Measurements from ENCODE around the gene KIDINS220.

KIDINS220 gene

GRCh38 chr2:8861797-8862196 is 24.4 kb upstream of the KIDINS220 start:
- no peaks in the 10 kb centered on the region for H3K4me1 Mint-ChIP-seq
- H3K36me3 Mint-ChIP-seq, result no peaks in the 10 kb centered on the region
- H3K27me3 Mint-ChIP-seq, result no peaks in the 10 kb centered on the region
- H3K9me3 Mint-ChIP-seq, result no peaks in the 10 kb centered on the region
- no peak overlapping the region for H3K27ac Mint-ChIP-seq
- no peak for DNase-seq
- CTCF ChIA-PET, result no interaction called here
- H3K4me3 Mint-ChIP-seq, result no peak overlapping the region

- Mint-ChIP-seq H3K9me3 (no peaks in the 10 kb centered on the region), H3K4me3 (no peak overlapping the region), H3K27ac (no peak overlapping the region), H3K36me3 (no peaks in the 10 kb centered on the region), H3K4me1 (no peaks in the 10 kb centered on the region), H3K27me3 (peaks cover 6% of the 10 kb centered on the region)
- CTCF ChIA-PET, result no interaction called here
- no peak for DNase-seq
These were observed 22.8 kb upstream of the KIDINS220 start for GRCh38 chr2:8860239-8860638.

- no peaks in the 10 kb centered on the region for H3K4me1 Mint-ChIP-seq
- no peak overlapping the region for H3K27ac Mint-ChIP-seq
- H3K36me3 Mint-ChIP-seq, result no peaks in the 10 kb centered on the region
- CTCF ChIA-PET, result interaction anchor here (0.8 kb wide), 1 partner anchor 16 kb away, joined by 3 read pairs; no protein-coding TSS in a partner anchor
- H3K27me3 Mint-ChIP-seq, result peaks cover 13% of the 10 kb centered on the region
- DNase-seq, result no peak
- H3K9me3 Mint-ChIP-seq, result no peaks in the 10 kb centered on the region
- no peak overlapping the region for H3K4me3 Mint-ChIP-seq
These were observed 21.5 kb upstream of the KIDINS220 start for GRCh38 chr2:8858910-8859309.

GRCh38 chr2:8858264-8858663 is 20.9 kb upstream of the KIDINS220 start:
- Mint-ChIP-seq H3K9me3 (no peaks in the 10 kb centered on the region), H3K27me3 (peaks cover 13% of the 10 kb centered on the region), H3K27ac (no peak overlapping the region), H3K4me1 (no peaks in the 10 kb centered on the region), H3K4me3 (no peak overlapping the region), H3K36me3 (no peaks in the 10 kb centered on the region)
- CTCF ChIA-PET, result interaction anchor here (0.8 kb wide), 1 partner anchor 17 kb away, joined by 3 read pairs; no protein-coding TSS in a partner anchor
- DNase-seq, result no peak

- no peak overlapping the region for H3K27ac Mint-ChIP-seq
- no peaks in the 10 kb centered on the region for H3K9me3 Mint-ChIP-seq
- H3K27me3 Mint-ChIP-seq, result peaks cover 13% of the 10 kb centered on the region
- DNase-seq, result no peak
- no peaks in the 10 kb centered on the region for H3K36me3 Mint-ChIP-seq
- no peaks in the 10 kb centered on the region for H3K4me1 Mint-ChIP-seq
- CTCF ChIA-PET, result no interaction called here
- no peak overlapping the region for H3K4me3 Mint-ChIP-seq
These were observed 20.3 kb upstream of the KIDINS220 start for GRCh38 chr2:8857709-8858108.

- Mint-ChIP-seq H3K9me3 (no peaks in the 10 kb centered on the region), H3K27ac (no peak overlapping the region), H3K4me3 (no peak overlapping the region), H3K27me3 (peaks cover 13% of the 10 kb centered on the region), H3K4me1 (no peaks in the 10 kb centered on the region), H3K36me3 (no peaks in the 10 kb centered on the region)
- no peak for DNase-seq
- CTCF ChIA-PET, result no interaction called here
These were observed 18.8 kb upstream of the KIDINS220 start for GRCh38 chr2:8856176-8856575.

- H3K4me1 Mint-ChIP-seq, result no peaks in the 10 kb centered on the region
- peaks cover 16% of the 10 kb centered on the region for H3K27me3 Mint-ChIP-seq
- no peak for DNase-seq
- no peaks in the 10 kb centered on the region for H3K36me3 Mint-ChIP-seq
- no peak overlapping the region for H3K27ac Mint-ChIP-seq
- CTCF ChIA-PET, result no interaction called here
- no peak overlapping the region for H3K4me3 Mint-ChIP-seq
- no peaks in the 10 kb centered on the region for H3K9me3 Mint-ChIP-seq
These were observed 17.6 kb upstream of the KIDINS220 start for GRCh38 chr2:8855010-8855409.

GRCh38 chr2:8853426-8853825 is 16.0 kb upstream of the KIDINS220 start:
- Mint-ChIP-seq H3K4me3 (no peak overlapping the region), H3K27me3 (peaks cover 16% of the 10 kb centered on the region), H3K36me3 (no peaks in the 10 kb centered on the region), H3K27ac (no peak overlapping the region), H3K9me3 (no peaks in the 10 kb centered on the region), H3K4me1 (no peaks in the 10 kb centered on the region)
- CTCF ChIA-PET, result no interaction called here
- DNase-seq, result no peak

GRCh38 chr2:8851811-8852560 is 14.6 kb upstream of the KIDINS220 start:
- Mint-ChIP-seq H3K4me1 (no peaks in the 10 kb centered on the region), H3K36me3 (no peaks in the 10 kb centered on the region), H3K4me3 (no peak overlapping the region), H3K27me3 (peaks cover 17% of the 10 kb centered on the region), H3K9me3 (no peaks in the 10 kb centered on the region), H3K27ac (no peak overlapping the region)
- CTCF ChIA-PET, result no interaction called here
- DNase-seq, result no peak

GRCh38 chr2:8850845-8851487 is 13.6 kb upstream of the KIDINS220 start:
- no peak overlapping the region for H3K4me3 Mint-ChIP-seq
- no peak for DNase-seq
- no peak overlapping the region for H3K27ac Mint-ChIP-seq
- no peaks in the 10 kb centered on the region for H3K4me1 Mint-ChIP-seq
- CTCF ChIA-PET, result no interaction called here
- no peaks in the 10 kb centered on the region for H3K36me3 Mint-ChIP-seq
- H3K9me3 Mint-ChIP-seq, result no peaks in the 10 kb centered on the region
- H3K27me3 Mint-ChIP-seq, result peaks cover 21% of the 10 kb centered on the region

GRCh38 chr2:8849327-8849726 is 11.9 kb upstream of the KIDINS220 start:
- H3K27ac Mint-ChIP-seq, result no peak overlapping the region
- no peaks in the 10 kb centered on the region for H3K36me3 Mint-ChIP-seq
- H3K4me1 Mint-ChIP-seq, result no peaks in the 10 kb centered on the region
- no peak for DNase-seq
- H3K27me3 Mint-ChIP-seq, result peaks cover 24% of the 10 kb centered on the region
- no peaks in the 10 kb centered on the region for H3K9me3 Mint-ChIP-seq
- CTCF ChIA-PET, result no interaction called here
- no peak overlapping the region for H3K4me3 Mint-ChIP-seq

GRCh38 chr2:8848328-8849100 is 11.1 kb upstream of the KIDINS220 start:
- Mint-ChIP-seq H3K27ac (no peak overlapping the region), H3K36me3 (no peaks in the 10 kb centered on the region), H3K4me3 (no peak overlapping the region), H3K4me1 (no peaks in the 10 kb centered on the region), H3K9me3 (no peaks in the 10 kb centered on the region), H3K27me3 (peaks cover 24% of the 10 kb centered on the region)
- no peak for DNase-seq
- CTCF ChIA-PET, result no interaction called here

- H3K4me3 Mint-ChIP-seq, result no peak overlapping the region
- peaks cover 24% of the 10 kb centered on the region for H3K27me3 Mint-ChIP-seq
- H3K36me3 Mint-ChIP-seq, result no peaks in the 10 kb centered on the region
- DNase-seq, result no peak
- H3K9me3 Mint-ChIP-seq, result no peaks in the 10 kb centered on the region
- CTCF ChIA-PET, result no interaction called here
- no peak overlapping the region for H3K27ac Mint-ChIP-seq
- no peaks in the 10 kb centered on the region for H3K4me1 Mint-ChIP-seq
These were observed 10.0 kb upstream of the KIDINS220 start for GRCh38 chr2:8847400-8847799.

- peaks cover 20% of the 10 kb centered on the region for H3K27me3 Mint-ChIP-seq
These were observed 4.5 kb upstream of the KIDINS220 start for GRCh38 chr2:8841932-8842331.

More at GRCh38 chr2:8841932-8842331, 4.5 kb upstream of the KIDINS220 start:
- Mint-ChIP-seq H3K27ac (no peak overlapping the region), H3K4me3 (no peak overlapping the region), H3K36me3 (peaks cover 2% of the 10 kb centered on the region), H3K9me3 (no peaks in the 10 kb centered on the region), H3K4me1 (peaks cover 2% of the 10 kb centered on the region)
- CTCF ChIA-PET, result no interaction called here
- no peak for DNase-seq

All from activated naive CD4-positive, alpha-beta T cell treated with anti-CD3 and anti-CD28 coated beads, Interleukin-2, amount 10 ng/mL, durations not matched to agents 7 days and 5 days (primary cell).